Epithelial cell of proximal tubule (primary cell): ENCODE results near the gene MRPL43. TPM values are rescaled to one million over a fixed set of nuclear protein-coding genes. Genes with fewer than 3 reads are reported as not detected.

Source experiments
- DNase-seq: peaks from one replicate; pipeline ENCODE4 v3.0.0-alpha.2; 2011; ENCODE audit warnings: low read depth
- H3K4me3 ChIP-seq: 2 replicates; pipeline ENCODE4 v1.5.1; 2011; ENCODE audit warnings: low read depth, mild to moderate bottlenecking, low read length
- total RNA-seq: library from RNA; depleted of rRNA; stranded (reverse); fragments of >200 nt; gene quantifications from 2 replicates; pipeline ENCODE4 v1.2.3, GENCODE V29; 2015
- TF ChIP-seq, protein P1 (sequence below): conservative IDR thresholded peaks from 2 replicates; pipeline ENCODE4 v1.5.1; 2012; ENCODE audit warnings: low read depth, mild to moderate bottlenecking, low read length

Gene MRPL43
- total RNA-seq, 1 donor from 2014 or later = 99.6 TPM

DNA sequence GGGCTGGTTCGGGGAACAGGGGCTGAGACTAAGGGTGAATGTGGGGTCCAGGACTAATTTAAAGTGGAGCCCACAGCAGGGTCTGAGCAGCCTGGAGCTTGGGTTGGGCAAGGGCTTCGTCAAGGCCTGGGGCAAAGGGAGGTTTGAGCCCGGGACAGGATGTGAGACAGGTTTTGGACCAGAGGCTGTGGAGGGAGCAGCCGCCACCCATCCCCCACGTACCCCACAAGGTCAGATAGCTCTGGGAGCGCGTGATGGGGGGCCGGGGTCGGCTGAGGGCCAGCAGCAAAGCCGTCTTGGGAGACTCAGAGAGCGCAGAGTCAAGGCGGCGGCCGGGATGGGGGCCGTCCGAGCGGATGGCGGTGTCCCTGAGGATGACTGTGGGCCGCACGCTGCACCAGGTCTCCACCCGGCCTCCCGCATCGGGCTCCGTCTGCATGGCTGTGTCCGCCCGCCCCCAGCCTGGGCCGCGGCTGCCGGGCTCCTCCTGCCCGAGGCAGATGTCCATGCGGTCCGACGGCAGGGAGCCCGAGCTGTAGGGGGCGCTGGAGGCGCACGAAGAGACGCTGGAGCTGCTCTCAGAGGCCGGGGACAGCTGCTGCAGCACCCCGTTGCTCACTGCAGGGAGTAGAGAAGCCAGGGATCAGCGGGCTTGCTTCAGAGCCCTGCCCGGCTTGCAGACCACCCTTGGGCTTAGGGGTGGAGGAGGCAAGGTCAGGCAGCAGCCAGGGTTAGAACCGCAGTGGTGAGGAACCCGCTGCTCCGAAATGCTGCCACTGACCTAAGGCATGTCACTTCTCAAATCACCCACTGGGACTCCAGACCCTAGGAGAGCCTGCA lies 31.5 kb upstream of the MRPL43 start:
- DNase-seq = no peak
- no peak overlapping the region for H3K4me3 ChIP-seq
- TF ChIP-seq, protein P1, sequence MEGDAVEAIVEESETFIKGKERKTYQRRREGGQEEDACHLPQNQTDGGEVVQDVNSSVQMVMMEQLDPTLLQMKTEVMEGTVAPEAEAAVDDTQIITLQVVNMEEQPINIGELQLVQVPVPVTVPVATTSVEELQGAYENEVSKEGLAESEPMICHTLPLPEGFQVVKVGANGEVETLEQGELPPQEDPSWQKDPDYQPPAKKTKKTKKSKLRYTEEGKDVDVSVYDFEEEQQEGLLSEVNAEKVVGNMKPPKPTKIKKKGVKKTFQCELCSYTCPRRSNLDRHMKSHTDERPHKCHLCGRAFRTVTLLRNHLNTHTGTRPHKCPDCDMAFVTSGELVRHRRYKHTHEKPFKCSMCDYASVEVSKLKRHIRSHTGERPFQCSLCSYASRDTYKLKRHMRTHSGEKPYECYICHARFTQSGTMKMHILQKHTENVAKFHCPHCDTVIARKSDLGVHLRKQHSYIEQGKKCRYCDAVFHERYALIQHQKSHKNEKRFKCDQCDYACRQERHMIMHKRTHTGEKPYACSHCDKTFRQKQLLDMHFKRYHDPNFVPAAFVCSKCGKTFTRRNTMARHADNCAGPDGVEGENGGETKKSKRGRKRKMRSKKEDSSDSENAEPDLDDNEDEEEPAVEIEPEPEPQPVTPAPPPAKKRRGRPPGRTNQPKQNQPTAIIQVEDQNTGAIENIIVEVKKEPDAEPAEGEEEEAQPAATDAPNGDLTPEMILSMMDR = peak; percentile 78

DNA sequence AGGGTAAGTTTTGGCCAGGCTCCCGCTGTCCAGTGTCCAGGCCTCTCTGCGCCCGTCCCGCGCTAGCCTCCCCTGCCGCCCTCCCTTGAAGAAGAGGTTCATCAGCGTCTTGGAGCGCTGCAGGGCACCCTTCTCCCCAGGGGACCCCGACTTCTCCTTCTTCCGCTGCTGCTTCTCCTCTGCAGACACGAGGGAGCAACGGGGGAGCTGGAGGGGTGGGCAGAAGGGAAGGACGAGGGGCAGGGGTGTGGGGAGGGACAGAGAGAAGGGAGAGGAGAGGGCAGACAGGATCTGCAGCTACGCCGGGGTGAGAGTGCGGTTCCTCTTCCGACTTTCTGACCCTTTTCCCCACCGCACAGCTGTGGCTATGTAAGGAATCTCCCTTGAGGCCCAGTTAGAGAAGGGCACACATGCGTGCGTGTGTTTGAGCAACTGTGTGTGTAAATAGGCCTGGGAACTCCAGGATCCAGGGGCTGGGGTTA lies 30.9 kb upstream of the MRPL43 start:
- H3K4me3 ChIP-seq = no peak overlapping the region
- TF ChIP-seq, protein P1 = no peak
- no peak for DNase-seq

DNA sequence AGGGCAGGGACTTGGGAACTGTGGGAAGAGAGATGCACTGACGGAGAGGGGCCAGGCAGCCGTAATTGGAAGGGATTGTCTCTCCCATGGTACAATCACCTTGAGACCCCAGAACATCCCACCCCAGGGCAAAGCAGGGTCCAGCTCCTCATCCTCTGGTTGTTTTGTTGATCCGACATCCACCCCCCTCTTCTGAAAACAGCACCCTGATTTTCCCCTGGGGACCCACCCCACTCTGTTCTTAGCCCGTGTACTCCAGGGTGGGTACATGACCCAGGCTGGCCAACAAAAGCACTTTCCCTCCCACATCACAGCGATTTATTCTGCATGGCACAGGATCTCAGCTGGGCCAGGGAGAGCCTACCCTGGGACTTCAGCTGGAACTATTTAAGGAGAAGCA lies 29.5 kb upstream of the MRPL43 start:
- DNase-seq = no peak
- no peak overlapping the region for H3K4me3 ChIP-seq
- TF ChIP-seq, protein P1 = no peak

DNA sequence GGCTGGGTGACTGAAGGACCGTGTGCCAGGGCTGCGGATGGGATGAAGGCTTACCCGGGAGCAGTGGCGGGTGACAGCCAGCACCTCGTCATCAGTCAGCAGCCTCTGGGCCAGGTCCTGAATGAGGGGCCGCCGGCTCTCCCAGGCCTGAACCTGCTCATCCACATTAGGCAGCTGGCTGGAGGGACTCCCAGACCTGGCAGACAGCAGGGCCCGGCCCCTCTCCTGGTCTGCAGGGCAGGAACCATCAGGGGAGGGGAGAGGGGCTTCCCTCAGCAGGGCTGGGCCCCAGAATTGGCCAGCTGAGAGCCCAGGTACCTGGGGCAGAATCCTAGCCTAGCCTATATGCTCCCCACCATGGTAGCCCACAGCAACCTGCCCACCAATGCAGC lies 28.3 kb upstream of the MRPL43 start:
- DNase-seq = no peak
- H3K4me3 ChIP-seq = no peak overlapping the region
- TF ChIP-seq, protein P1 = no peak

DNA sequence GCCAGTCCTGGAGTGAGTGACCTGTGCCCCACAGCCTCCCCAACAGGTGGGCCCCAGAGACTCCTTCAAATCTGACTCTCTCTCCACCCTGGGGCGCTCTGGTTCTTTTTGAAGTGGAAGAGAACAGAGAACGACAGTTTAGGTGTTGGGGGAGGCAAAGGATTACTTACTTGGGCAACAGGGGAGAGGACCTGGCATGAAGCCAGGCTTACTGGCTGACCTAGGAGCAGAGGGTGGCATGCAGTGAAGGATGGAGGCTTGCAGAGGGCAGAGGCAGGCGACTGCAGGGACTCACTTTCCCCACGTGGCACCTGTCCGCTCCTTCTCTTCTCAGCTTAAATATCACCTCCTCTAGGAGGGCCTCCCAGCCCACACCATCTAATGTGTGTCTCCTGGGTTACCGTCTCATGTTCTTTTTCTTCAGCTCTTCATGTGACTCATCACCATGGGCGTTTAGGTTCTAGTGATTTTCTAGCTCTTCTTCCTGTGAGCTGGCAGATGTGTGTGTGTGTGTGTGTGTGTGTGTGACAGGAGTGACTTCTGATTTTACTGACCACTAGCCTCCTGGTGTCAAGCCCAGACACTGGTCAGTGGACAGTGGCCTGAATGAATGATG lies 27.8 kb upstream of the MRPL43 start:
- TF ChIP-seq, protein P1 = peak; percentile 1
- DNase-seq = peak; percentile 81
- H3K4me3 ChIP-seq = no peak overlapping the region

DNA sequence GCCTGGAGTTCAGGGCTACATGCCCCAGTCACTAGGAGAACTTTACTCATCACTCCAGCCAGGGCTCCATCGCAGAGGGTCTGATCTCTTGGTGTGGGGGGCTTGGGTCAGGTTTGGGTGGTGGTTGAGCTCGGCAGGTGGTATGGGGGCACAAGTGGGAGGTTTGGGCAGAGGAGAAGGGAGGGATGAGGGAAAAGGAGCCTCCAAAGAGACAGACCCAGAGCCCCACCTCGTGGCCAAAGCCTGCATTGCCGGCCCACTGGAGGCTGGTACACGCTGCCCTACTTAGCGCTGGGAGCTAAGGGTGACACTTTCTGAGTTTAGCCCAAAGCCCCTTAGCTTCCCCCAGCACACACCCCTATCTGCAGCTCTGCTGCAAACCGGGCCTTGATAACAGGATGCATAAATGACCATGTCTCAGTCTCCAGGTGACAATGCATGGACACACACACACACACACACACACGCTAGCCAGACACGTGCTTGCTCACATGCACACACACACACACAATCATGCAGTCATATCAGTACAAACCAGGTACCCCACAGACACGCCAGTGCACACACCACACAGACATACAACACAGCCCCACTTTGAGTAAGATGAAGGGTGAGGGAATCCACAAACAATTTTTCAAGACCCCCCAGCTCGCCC lies 27.1 kb upstream of the MRPL43 start:
- TF ChIP-seq, protein P1 = peak; percentile 94
- DNase-seq = no peak
- H3K4me3 ChIP-seq = no peak overlapping the region
